Heart right ventricle (tissue), 16 donors: ENCODE data around the gene EEFSEC. TPM values are rescaled to one million over a fixed set of nuclear protein-coding genes. Genes with fewer than 3 reads are reported as not detected.

Experiments
- ATAC-seq, 8 donors: fragments of 200-7000 bp; cut with Tn5 transposase; one replicate each; pipeline ENCODE4 v1.9.1; 2020; ENCODE audit warnings: mild to moderate bottlenecking in 8 of 8, moderate library complexity in 8 of 8, moderate number of reproducible peaks in 1 of 8
- DNase-seq, 2 donors: peaks; one replicate each; pipeline ENCODE4 v3.0.0-alpha.2; 2020
- H3K27ac ChIP-seq, 10 donors: fragments of 200-600 bp; sonication (generic) in 2 of 10; one replicate each; pipeline versions ENCODE4 v1.5.0 to v1.8.0; 2020 to 2022; ENCODE audit warnings: mild to moderate bottlenecking in 3 of 10
- H3K27me3 ChIP-seq, 7 donors: fragments of 200-600 bp; one replicate each; pipeline ENCODE4 v1.8.0; 2021 to 2022; ENCODE audit warnings: mild to moderate bottlenecking in 2 of 7
- H3K36me3 ChIP-seq, 9 donors: fragments of 200-600 bp; sonication (generic) in 1 of 9; one replicate each; pipeline versions ENCODE4 v1.5.0 to v1.8.0; 2020 to 2022; ENCODE audit warnings: mild to moderate bottlenecking in 2 of 9
- H3K4me1 ChIP-seq, 9 donors: fragments of 200-600 bp; sonication (generic) in 1 of 9; one replicate each; pipeline versions ENCODE4 v1.5.0 to v1.8.0; 2020 to 2022; ENCODE audit warnings: mild to moderate bottlenecking in 4 of 9
- H3K4me3 ChIP-seq, 10 donors: fragments of 200-600 bp; sonication (generic) in 2 of 10; one replicate each; pipeline versions ENCODE4 v1.5.0 to v1.8.0; 2020 to 2022; ENCODE audit warnings: mild to moderate bottlenecking in 7 of 10, moderate library complexity in 2 of 10
- H3K9me3 ChIP-seq, 11 donors: fragments of 200-600 bp in 10 of 11; sonication (generic) in 2 of 11; one replicate each; pipeline versions ENCODE4 v1.5.0 to v1.8.0; 2013 to 2022; ENCODE audit warnings: mild to moderate bottlenecking in 2 of 11, control low read depth in 1 of 11, moderate library complexity in 1 of 11
- WGBS, 2 donors: extraction: QIAGEN DNeasy Blood & Tissue Kit; methylation state at CpG; one replicate each; pipeline ENCODE4 v1.1.7; 2013; ENCODE audit warnings: inconsistent platforms in 1 of 2; 5-methylcytosine and 5-hydroxymethylcytosine counted together
- intact Hi-C, 10 donors: fragments of 100-400 bp; cut with DNase I; formaldehyde crosslinking; loops; one replicate each; pipeline versions ENCODE4 v1.11.1 to v1.14.2; 2022
- polyA plus RNA-seq, 2 donors: library from polyadenylated mRNA; stranded (reverse); fragments of 200-250 nt; gene quantifications; one replicate each; pipeline ENCODE4 v1.2.3, GENCODE V29; 2013
- total RNA-seq, 10 donors: library from RNA; stranded (reverse); fragmentation: NEBNext Ultra II Directional in 3 of 10; extraction: Animal tissue kit (Norgen Biotek cat#: 25700) in 3 of 10; gene quantifications; one replicate each; pipeline versions ENCODE4 v1.2.1 to v1.2.4, GENCODE V29; 2021 to 2023
- TF ChIP-seq, protein P1 (sequence below), 9 donors: fragments of 200-600 bp; sonication (generic) in 2 of 9; IDR thresholded peaks; one replicate each; pipeline versions ENCODE4 v1.5.0 to v1.8.0; 2021 to 2022; ENCODE audit warnings: antibody characterized with exemption in 9 of 9, mild to moderate bottlenecking in 5 of 9, moderate library complexity in 1 of 9
- donor health status: Arrhythmogenic right ventricular cardiomyopathy.
- donor health status: ischemic (EF 13 %, LVEDD 7.1; RV severe dilation, severe dysfunction).
- donor health status: healthy with polysubstance abuse.
- donor health status: DM: no; HTN: yes; CAD: no.
- donor health status: DM: no; HTN: no; CAD: no.
- donor health status: ischemic (EF 25% LVEDD 6.9; RV normal size, moderate dysfunction).
- donor health status: ischemic (EF 25% LVEDD 5.7; RV mildly dilated, moderate dysfunction).
- donor health status: healthy.
- donor health status: DM: yes; HTN: yes; CAD: no.
- donor health status: Ischemic cardiomyopathy.
- donor health status: ischemic (EF 35%, LVEDD 5.7; RV mildly dilated, moderate dysfunction).
- donor health status: nonischemic (EF 11% LVEDD 7.7; RV severe dilation, severe dysfunction).
- donor health status: DM: yes; HTN: yes; CAD: no.
- donor health status: PGD.
- donor health status: ischemic (EF 29% LVEDD 5.4; RV normal size, mild dysfunction).
- donor health status: nonischemic (EF 23%, LVEDD 6.1; RV moderate dilation, normal function).

The EEFSEC gene
- total and polyA plus RNA-seq, 12 donors = 16.5 to 29.5 (median 25.0) TPM

DNA sequence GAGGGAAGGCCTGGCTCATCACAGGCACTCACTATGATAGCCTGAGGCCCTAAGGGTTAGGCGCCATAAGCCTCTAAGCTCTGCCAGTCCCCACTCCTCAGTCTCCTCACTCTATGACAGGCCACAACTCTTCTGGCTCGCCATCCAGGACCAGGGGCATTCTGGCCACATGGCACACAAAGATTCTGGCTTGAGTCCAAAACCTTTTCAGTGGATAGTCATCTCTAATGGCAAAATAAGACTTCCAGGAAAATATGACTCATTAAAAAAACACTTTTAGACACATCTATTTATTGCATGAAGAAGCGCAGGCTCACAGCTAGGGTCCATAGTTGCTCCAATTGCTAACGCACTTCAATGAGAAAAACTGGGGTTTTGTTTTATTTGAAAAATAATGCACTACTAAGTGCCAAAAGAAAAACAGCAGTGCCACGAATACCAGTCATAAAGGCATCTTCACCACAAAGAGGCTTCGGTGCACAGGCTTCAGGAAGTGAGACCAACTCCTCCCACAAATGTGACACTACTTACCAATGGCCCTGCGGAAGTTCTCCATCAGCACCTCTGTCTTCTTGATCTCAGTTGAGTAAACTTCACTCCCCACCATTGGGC is 40.8 kb upstream of the EEFSEC start:
- no peaks in the 10 kb centered on the region for H3K27me3 ChIP-seq
- DNase-seq = no peak
- TF ChIP-seq, protein P1, sequence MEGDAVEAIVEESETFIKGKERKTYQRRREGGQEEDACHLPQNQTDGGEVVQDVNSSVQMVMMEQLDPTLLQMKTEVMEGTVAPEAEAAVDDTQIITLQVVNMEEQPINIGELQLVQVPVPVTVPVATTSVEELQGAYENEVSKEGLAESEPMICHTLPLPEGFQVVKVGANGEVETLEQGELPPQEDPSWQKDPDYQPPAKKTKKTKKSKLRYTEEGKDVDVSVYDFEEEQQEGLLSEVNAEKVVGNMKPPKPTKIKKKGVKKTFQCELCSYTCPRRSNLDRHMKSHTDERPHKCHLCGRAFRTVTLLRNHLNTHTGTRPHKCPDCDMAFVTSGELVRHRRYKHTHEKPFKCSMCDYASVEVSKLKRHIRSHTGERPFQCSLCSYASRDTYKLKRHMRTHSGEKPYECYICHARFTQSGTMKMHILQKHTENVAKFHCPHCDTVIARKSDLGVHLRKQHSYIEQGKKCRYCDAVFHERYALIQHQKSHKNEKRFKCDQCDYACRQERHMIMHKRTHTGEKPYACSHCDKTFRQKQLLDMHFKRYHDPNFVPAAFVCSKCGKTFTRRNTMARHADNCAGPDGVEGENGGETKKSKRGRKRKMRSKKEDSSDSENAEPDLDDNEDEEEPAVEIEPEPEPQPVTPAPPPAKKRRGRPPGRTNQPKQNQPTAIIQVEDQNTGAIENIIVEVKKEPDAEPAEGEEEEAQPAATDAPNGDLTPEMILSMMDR (IDR thresholded peaks at IDR 0.05) = no peak
- no peaks in the 10 kb centered on the region for H3K9me3 ChIP-seq
- intact Hi-C loops = no loop called here
- peaks cover 0 to 84% (median 0%) of the 10 kb centered on the region in 9 donors for H3K36me3 ChIP-seq
- peak overlapping the region in 1 of 10 donors; percentile 78 for H3K27ac ChIP-seq
- peaks cover 0 to 29% (median 2%) of the 10 kb centered on the region in 9 donors for H3K4me1 ChIP-seq
- no peak overlapping the region for H3K4me3 ChIP-seq
- WGBS, 2 donors = 82 to 86% methylated on average over 7 of the region's 7 CpGs
- ATAC-seq = peak in 2 of 8 donors; percentile 21 to 38

DNA sequence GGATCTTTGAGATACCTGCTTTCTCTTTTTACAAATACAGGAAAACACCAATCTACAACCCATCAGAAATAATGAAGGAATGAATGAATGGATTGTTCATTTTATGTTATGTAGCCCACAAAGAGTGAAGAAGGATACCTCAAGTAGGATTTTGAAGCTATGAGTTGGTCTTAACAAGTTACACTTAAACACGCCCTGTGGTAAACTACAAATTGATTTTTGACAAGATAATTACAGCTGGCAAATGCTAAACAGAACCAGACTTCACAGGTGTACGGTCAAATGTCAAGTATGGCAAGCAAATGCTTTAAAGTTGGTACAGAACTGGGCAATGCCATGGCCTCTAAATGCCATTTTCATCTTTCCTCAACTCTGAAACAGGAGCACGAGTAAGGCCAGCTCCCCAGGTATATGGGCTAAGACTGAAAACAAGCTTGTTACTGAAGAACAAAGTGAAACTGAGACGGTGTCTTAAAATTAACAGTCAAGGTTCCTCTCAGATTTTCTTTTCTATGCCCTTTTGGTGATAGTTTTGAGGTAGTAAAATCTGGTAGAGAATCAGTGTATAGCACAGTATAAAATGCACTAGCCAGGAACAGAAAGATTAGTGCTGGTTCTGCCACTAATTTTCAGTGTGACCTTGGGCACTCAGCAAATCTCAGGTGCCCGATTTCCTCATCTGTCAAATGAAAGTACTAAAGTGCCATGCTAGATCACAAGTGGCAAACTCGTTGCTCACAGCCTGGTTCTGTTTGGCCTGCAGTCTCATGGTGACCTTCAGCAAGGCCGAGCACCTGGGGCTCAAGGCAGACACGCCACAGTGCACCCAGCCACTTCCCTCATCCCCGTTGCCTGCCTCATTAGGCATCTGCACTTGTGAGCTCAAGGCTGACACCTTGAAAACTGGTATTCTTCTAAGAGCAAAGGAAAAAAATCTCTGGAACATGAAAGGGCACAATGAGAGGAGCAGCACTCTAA is 39.2 kb upstream of the EEFSEC start:
- Histone ChIP-seq H3K4me1 (peaks cover 0 to 29% (median 0%) of the 10 kb centered on the region in 9 donors), H3K27me3 (no peaks in the 10 kb centered on the region), H3K36me3 (peaks cover 0 to 85% (median 0%) of the 10 kb centered on the region in 9 donors), H3K27ac (peak overlapping the region in 8 of 10 donors; percentile 9 to 78 (median 50)), H3K4me3 (no peak overlapping the region), H3K9me3 (no peaks in the 10 kb centered on the region)
- TF ChIP-seq, protein P1 (IDR thresholded peaks at IDR 0.05) = no peak
- DNase-seq = peak in 1 of 2 donors; percentile 23
- intact Hi-C loops = no loop called here
- peak in 5 of 8 donors; percentile 37 to 84 (median 69) for ATAC-seq
- 70 to 78% methylated on average over 9 of the region's 9 CpGs for WGBS, 2 donors

DNA sequence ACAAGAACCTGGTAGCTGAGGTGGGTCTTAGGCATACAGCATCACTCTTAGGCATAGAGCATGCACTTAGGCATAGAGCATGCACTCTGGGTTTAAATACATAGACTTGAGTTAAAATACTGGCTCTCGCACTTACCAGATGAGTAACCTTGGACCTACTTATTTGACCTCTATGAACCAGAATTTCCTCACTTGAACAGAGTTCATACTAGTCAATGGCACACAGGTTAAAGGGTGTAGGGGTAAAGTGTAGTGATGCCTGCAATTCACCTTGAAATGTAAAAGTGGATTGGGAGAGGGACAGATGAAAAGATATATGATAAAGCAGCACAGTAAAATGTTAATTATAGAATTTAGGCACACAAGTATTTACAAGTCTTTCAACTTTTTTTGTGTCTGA is 31.3 kb upstream of the EEFSEC start:
- peaks cover 0 to 19% (median 12%) of the 10 kb centered on the region in 9 donors for H3K4me1 ChIP-seq
- H3K27me3 ChIP-seq = no peaks in the 10 kb centered on the region
- peaks cover 0 to 22% (median 0%) of the 10 kb centered on the region in 9 donors for H3K36me3 ChIP-seq
- DNase-seq (no peak), ATAC-seq (no peak)
- no peak overlapping the region for H3K4me3 ChIP-seq
- 94 to 97% methylated on average over 1 of the region's 1 CpG for WGBS, 2 donors
- H3K27ac ChIP-seq = no peak overlapping the region
- intact Hi-C loops = no loop called here
- H3K9me3 ChIP-seq = peaks cover 0 to 3% (median 0%) of the 10 kb centered on the region in 11 donors
- TF ChIP-seq, protein P1 (IDR thresholded peaks at IDR 0.05) = no peak

DNA sequence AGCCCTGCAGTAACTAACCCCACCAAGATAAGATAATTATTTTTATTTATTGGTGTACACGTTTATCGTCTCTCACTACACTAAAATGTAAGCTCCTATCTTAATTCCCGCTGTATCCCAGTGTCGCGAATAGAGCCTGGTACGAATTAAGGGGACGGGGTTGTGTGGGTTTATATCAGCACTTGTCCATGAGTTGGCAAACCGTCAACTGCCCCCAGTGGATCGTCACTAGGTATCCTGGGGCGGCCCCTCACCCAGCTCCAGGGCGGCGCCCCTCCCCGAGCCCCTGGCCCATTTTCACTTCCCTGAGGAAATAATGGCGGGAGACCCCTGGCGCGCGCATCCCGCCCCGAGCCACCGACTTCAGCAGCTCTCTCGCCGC is 30.1 kb upstream of the EEFSEC start:
- 1% methylated on average over 22 of the region's 22 CpGs for WGBS, 2 donors
- peak overlapping the region; percentile 64 to 96 (median 82) for H3K4me3 ChIP-seq
- no peaks in the 10 kb centered on the region for H3K27me3 ChIP-seq
- DNase-seq = no peak
- peaks cover 0 to 19% (median 12%) of the 10 kb centered on the region in 9 donors for H3K4me1 ChIP-seq
- H3K9me3 ChIP-seq = peaks cover 0 to 3% (median 0%) of the 10 kb centered on the region in 11 donors
- no peak for ATAC-seq
- TF ChIP-seq, protein P1 (IDR thresholded peaks at IDR 0.05) = no peak
- peaks cover 0 to 11% (median 0%) of the 10 kb centered on the region in 9 donors for H3K36me3 ChIP-seq
- intact Hi-C loops = loop anchor here in 1 of 10 donors (1.0 kb wide), 1 partner anchor 30 kb away; the partner anchor contains the start of gene EEFSEC
- peak overlapping the region; percentile 2 to 88 (median 82) for H3K27ac ChIP-seq
